K562 (cell line): Measurements from ENCODE around the gene SRPX. TPM values are rescaled to one million over a fixed set of nuclear protein-coding genes. Genes with fewer than 3 reads are reported as not detected.

Experiments
- ATAC-seq: fragments of 200-7000 bp; cut with Tn5 transposase; 3 replicates; pipeline ENCODE4 v1.9.1; 2020; ENCODE audit warnings: moderate library complexity
- BruUV-seq: library from RNA; stranded (reverse); fragments of 400-500 nt; replicated peaks from 2 replicates; lab custom pipeline; 2021; lab: Mats Ljungman, UMichigan
- CTCF ChIA-PET: fragments of 300-600 bp; formaldehyde crosslinking; extraction: SDS; loops from one replicate; lab custom pipeline; 2021; ENCODE audit warnings: low intra/inter-chr PET ratio; lab: Yijun Ruan, JAX
- POLR2A ChIA-PET: fragments of 300-600, 350-650 bp; sonication (Branson Sonifier 250); formaldehyde crosslinking; extraction: SDS; loops from one replicate; lab custom pipeline; 2021; ENCODE audit warnings: antibody characterized with exemption, inconsistent platforms; lab: Yijun Ruan, JAX
- DNase-seq, 4 experiments: peaks; one replicate each; pipeline versions ENCODE4 v3.0.0 to v3.0.0-alpha.2; 2011 to 2018; ENCODE audit warnings: low spot score in 3 of 4, mixed read lengths in 3 of 4; ENCODE audit errors: extremely low read depth in 1 of 4
- FAIRE-seq: peaks from 2 replicates; lab custom pipeline; 2011; peaks lifted over from hg19 to GRCh38; lab: Jason Lieb, UNC
- H2AFZ ChIP-seq: 2 replicates; pipeline ENCODE4 v1.6.0; 2011; ENCODE audit warnings: low read depth, low read length, control low read depth, inconsistent platforms
- H3K27ac ChIP-seq: fragments of 200-600 bp; 3 replicates; pipeline ENCODE4 v1.8.0; 2011; ENCODE audit warnings: low read depth, mild to moderate bottlenecking, control low read depth, inconsistent platforms, low read length, moderate library complexity, mixed read lengths; ENCODE audit errors: extremely low read depth
- H3K27me3 ChIP-seq, 2 experiments: fragments of 300-600 bp in 1 of 2; 2 replicates in 1 of 2; 3 replicates in 1 of 2; pipeline versions ENCODE4 v1.6.0 to v1.8.0; 2011; ENCODE audit warnings: inconsistent platforms in 2 of 2, low read length in 2 of 2, mild to moderate bottlenecking in 1 of 2, mixed read lengths in 1 of 2, moderate library complexity in 1 of 2; ENCODE audit not compliant: control insufficient read depth in 2 of 2, insufficient read depth in 2 of 2
- H3K36me3 ChIP-seq: fragments of 300-600 bp; 3 replicates; pipeline ENCODE4 v1.8.0; 2011; ENCODE audit warnings: mild to moderate bottlenecking, low read length, inconsistent platforms; ENCODE audit not compliant: control insufficient read depth, insufficient read depth
- H3K4me1 ChIP-seq, 2 experiments: fragments of 200-600 bp in 1 of 2; replicated peaks in 1 of 2; 2 replicates in 1 of 2; 3 replicates in 1 of 2; pipeline versions ENCODE4 v1.5.1 to v1.8.0; 2011; ENCODE audit warnings: inconsistent platforms in 2 of 2, low read length in 2 of 2, mild to moderate bottlenecking in 1 of 2, mixed read lengths in 1 of 2, moderate library complexity in 1 of 2; ENCODE audit not compliant: control insufficient read depth in 2 of 2, insufficient read depth in 2 of 2
- H3K4me2 ChIP-seq: 2 replicates; pipeline ENCODE4 v1.6.1; 2011; ENCODE audit warnings: low read length, control low read depth, inconsistent platforms, mixed read lengths; ENCODE audit not compliant: insufficient read depth
- H3K4me3 ChIP-seq: fragments of 200-600 bp; sonication (generic), shearing (Covaris generic); 2 replicates; pipeline ENCODE4 v1.5.1; 2016; ENCODE audit warnings: control low read depth, inconsistent platforms
- H3K79me2 ChIP-seq: fragments of 200-600 bp; 3 replicates; pipeline ENCODE4 v1.8.0; 2011; ENCODE audit warnings: low read length, inconsistent platforms; ENCODE audit not compliant: control insufficient read depth, insufficient read depth
- H3K9ac ChIP-seq, 2 experiments: 2 replicates each; pipeline versions ENCODE4 v1.6.0 to v1.6.1; 2011; ENCODE audit warnings: low read depth in 2 of 2, low read length in 2 of 2, control low read depth in 1 of 2, inconsistent platforms in 1 of 2, mild to moderate bottlenecking in 1 of 2, mixed read lengths in 1 of 2; ENCODE audit not compliant: insufficient read depth in 1 of 2
- H3K9me1 ChIP-seq: one replicate; pipeline ENCODE4 v1.6.0; 2011; ENCODE audit warnings: inconsistent platforms, mild to moderate bottlenecking, low read length, moderate library complexity; ENCODE audit not compliant: control insufficient read depth, insufficient read depth
- H3K9me3 ChIP-seq: replicated peaks from 2 replicates; pipeline ENCODE4 v1.5.1; 2011; ENCODE audit warnings: low read depth, low read length, inconsistent platforms; ENCODE audit not compliant: control insufficient read depth, insufficient read depth
- H4K20me1 ChIP-seq: replicated peaks from 2 replicates; pipeline ENCODE4 v1.6.1; 2011; ENCODE audit warnings: low read length, inconsistent platforms, mixed read lengths; ENCODE audit not compliant: control insufficient read depth, insufficient read depth
- ATF1 ChIP-seq, 2 experiments: fragments of 450-650 bp in 1 of 2; IDR thresholded peaks; 2 replicates each; pipeline ENCODE4 v1.6.1; 2016; ENCODE audit warnings: missing compliant biosample characterization in 1 of 2, missing genetic modification characterization in 1 of 2
- BRF2 ChIP-seq: IDR thresholded peaks from 3 replicates; pipeline ENCODE4 v1.6.1; 2011; ENCODE audit warnings: borderline replicate concordance, mild to moderate bottlenecking; ENCODE audit not compliant: insufficient read length, insufficient read depth
- GATAD2B ChIP-seq: fragments of 450-650 bp; IDR thresholded peaks from 2 replicates; pipeline ENCODE4 v1.6.1; 2017; ENCODE audit warnings: mild to moderate bottlenecking, borderline replicate concordance
- KLF6 ChIP-seq: fragments of 250-450 bp; sonication (Bioruptor Pico); IDR thresholded peaks from 2 replicates; pipeline ENCODE4 v1.4.0; 2020; ENCODE audit warnings: mild to moderate bottlenecking, moderate library complexity, borderline replicate concordance
- MECOM ChIP-seq: fragments of 250-450 bp; sonication (Bioruptor Pico); IDR thresholded peaks from 2 replicates; pipeline ENCODE4 v1.8.0; 2022; ENCODE audit warnings: inconsistent platforms
- PREB ChIP-seq: sonication (generic); formaldehyde crosslinking; IDR thresholded peaks from 2 replicates; pipeline ENCODE4 v1.8.1; 2023; ENCODE audit warnings: mild to moderate bottlenecking, missing genetic modification reagents
- SAFB2 ChIP-seq: fragments of 200-400 bp; formaldehyde crosslinking; IDR thresholded peaks from 2 replicates; pipeline ENCODE4 v1.6.1; 2018; ENCODE audit warnings: borderline replicate concordance, low read length, low read depth, moderate library complexity; ENCODE audit not compliant: severe bottlenecking
- SLC30A9 ChIP-seq: fragments of 250-450 bp; sonication (Bioruptor Pico); IDR thresholded peaks from 2 replicates; pipeline ENCODE4 v1.8.0; 2022; ENCODE audit warnings: mild to moderate bottlenecking, moderate library complexity
- WGBS: fragments of 100-300 bp; shearing (Covaris generic); methylation state at CpG from one replicate; pipeline ENCODE4 v1.1.6; 2016; ENCODE audit warnings: low coverage, mixed read lengths; ENCODE audit not compliant: insufficient coverage; ENCODE audit errors: missing lambda C conversion rate; 5-methylcytosine and 5-hydroxymethylcytosine counted together
- in situ Hi-C: fragments of 300-500 bp; cut with MboI; formaldehyde crosslinking; loops from 4 replicates; pipeline ENCODE4 v1.15.0; 2018; ENCODE audit warnings: inconsistent platforms, mixed read lengths
- intact Hi-C: fragments of 100-400 bp; cut with micrococcal nuclease; formaldehyde crosslinking; loops from 2 replicates; pipeline ENCODE4 v1.14.2; 2022
- polyA plus RNA-seq, 8 experiments: library from polyadenylated mRNA; depleted of rRNA in 4 of 8; stranded (reverse) in 5 of 8; unstranded in 3 of 8; fragments of >200 nt; fragmentation: Nextera tagmentation in 2 of 8; fragmentation: Illumina TruSeq in 1 of 8; extraction: Ambion mirVana in 2 of 8; extraction: Trizol in 1 of 8; gene quantifications; 2 replicates each; pipeline versions ENCODE4 v1.2.1 to v1.2.3, GENCODE V29; 2011 to 2014; ENCODE audit warnings: inconsistent platforms in 1 of 8, missing spikeins in 1 of 8
- total RNA-seq, 7 experiments: library from RNA; depleted of rRNA in 6 of 7; stranded (reverse); fragments of >200 nt in 6 of 7; fragmentation: Illumina TruSeq in 2 of 7; extraction: Trizol in 2 of 7; gene quantifications; 2 replicates each; pipeline versions ENCODE4 v1.2.1 to v1.2.3, GENCODE V29; 2011 to 2021; ENCODE audit warnings: low replicate concordance in 1 of 7
- TF ChIP-seq, protein P1 (sequence below): IDR thresholded peaks from 2 replicates; pipeline ENCODE4 v1.6.1; 2011; ENCODE audit warnings: borderline replicate concordance, low read depth, mild to moderate bottlenecking, moderate library complexity, low read length; ENCODE audit not compliant: insufficient read depth, poor library complexity, severe bottlenecking
- TF ChIP-seq, protein P2 (sequence below): sonication (generic); formaldehyde crosslinking; IDR thresholded peaks from 2 replicates; pipeline ENCODE4 v1.8.1; 2023; ENCODE audit warnings: mild to moderate bottlenecking, missing genetic modification reagents, moderate library complexity

Gene SRPX
- total and polyA plus RNA-seq, 9 of the 15 experiments (the other 6 are each of a cell fraction or from before 2014, with no cell fraction given) = 0.11 to 0.77 (median 0.38) TPM; not detected in 2

DNA sequence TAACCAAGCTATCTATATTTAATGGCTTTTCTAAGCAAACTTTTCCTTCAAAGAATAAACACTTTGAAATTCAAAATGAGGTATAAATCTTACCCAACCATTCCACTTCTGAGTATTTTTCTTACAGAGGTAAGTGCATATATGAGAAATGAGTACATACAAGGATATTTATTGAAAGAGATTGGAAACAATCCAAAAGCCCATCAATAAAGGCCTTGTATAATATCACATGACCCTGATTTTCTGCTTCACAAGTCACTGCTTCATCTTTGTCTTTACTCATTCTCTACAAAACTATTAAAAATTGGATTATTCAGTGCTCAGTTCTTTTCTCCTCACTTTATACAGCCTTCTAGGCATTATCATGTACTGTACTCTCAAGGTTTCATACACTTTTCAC is 91.3 kb downstream of the SRPX start (continued):
- no peak for TF ChIP-seq SAFB2
- TF ChIP-seq, all 486 proteins: peak for 0

GRCh38 chrX:38127961-38128360 is 92.7 kb downstream of the SRPX start:
- Histone ChIP-seq H3K4me2 (no peak overlapping the region), H3K36me3 (no peaks in the 10 kb centered on the region), H3K9me3 (no peaks in the 10 kb centered on the region), H3K27me3 (no peaks in the 10 kb centered on the region), H3K4me1 (no peaks in the 10 kb centered on the region), H3K79me2 (no peaks in the 10 kb centered on the region), H3K9ac (no peak overlapping the region), H3K9me1 (no peaks in the 10 kb centered on the region), H2AFZ (no peak overlapping the region), H4K20me1 (no peaks in the 10 kb centered on the region), H3K4me3 (no peak overlapping the region), H3K27ac (no peak overlapping the region)
- ChIA-PET POLR2A (no interaction called here), CTCF (no interaction called here)
- in situ Hi-C loops (no loop called here), intact Hi-C loops (no loop called here)
- FAIRE-seq = no peak
- WGBS = 0% methylated on average over 1 of the region's 1 CpG
- no peak for DNase-seq
- BruUV-seq = no TSS peak
- no peak for ATAC-seq
- TF ChIP-seq, protein P1, sequence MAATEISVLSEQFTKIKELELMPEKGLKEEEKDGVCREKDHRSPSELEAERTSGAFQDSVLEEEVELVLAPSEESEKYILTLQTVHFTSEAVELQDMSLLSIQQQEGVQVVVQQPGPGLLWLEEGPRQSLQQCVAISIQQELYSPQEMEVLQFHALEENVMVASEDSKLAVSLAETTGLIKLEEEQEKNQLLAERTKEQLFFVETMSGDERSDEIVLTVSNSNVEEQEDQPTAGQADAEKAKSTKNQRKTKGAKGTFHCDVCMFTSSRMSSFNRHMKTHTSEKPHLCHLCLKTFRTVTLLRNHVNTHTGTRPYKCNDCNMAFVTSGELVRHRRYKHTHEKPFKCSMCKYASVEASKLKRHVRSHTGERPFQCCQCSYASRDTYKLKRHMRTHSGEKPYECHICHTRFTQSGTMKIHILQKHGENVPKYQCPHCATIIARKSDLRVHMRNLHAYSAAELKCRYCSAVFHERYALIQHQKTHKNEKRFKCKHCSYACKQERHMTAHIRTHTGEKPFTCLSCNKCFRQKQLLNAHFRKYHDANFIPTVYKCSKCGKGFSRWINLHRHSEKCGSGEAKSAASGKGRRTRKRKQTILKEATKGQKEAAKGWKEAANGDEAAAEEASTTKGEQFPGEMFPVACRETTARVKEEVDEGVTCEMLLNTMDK = no peak
- TF ChIP-seq ATF1 (CRISPR knock-in tag; IDR thresholded peaks at IDR 0.05) = no peak
- no peak for TF ChIP-seq ATF1 (tag; IDR thresholded peaks at IDR 0.05)
- no peak for TF ChIP-seq BRF2
- no peak for TF ChIP-seq KLF6 (CRISPR knock-in tag)
- TF ChIP-seq SLC30A9 (CRISPR knock-in tag) = no peak
- TF ChIP-seq MECOM (CRISPR knock-in tag) = no peak
- TF ChIP-seq GATAD2B = no peak
- no peak for TF ChIP-seq PREB (CRISPR knock-in tag)
- TF ChIP-seq, protein P2, sequence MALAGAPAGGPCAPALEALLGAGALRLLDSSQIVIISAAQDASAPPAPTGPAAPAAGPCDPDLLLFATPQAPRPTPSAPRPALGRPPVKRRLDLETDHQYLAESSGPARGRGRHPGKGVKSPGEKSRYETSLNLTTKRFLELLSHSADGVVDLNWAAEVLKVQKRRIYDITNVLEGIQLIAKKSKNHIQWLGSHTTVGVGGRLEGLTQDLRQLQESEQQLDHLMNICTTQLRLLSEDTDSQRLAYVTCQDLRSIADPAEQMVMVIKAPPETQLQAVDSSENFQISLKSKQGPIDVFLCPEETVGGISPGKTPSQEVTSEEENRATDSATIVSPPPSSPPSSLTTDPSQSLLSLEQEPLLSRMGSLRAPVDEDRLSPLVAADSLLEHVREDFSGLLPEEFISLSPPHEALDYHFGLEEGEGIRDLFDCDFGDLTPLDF = no peak
